GM12891 (cell line): ENCODE data around the gene KATNBL1.

Experiments
- PAX5 ChIP-seq: IDR thresholded peaks from 2 replicates; pipeline ENCODE4 v1.6.1; 2011; ENCODE audit warnings: low read length, moderate library complexity, mild to moderate bottlenecking; ENCODE audit not compliant: insufficient read depth, severe bottlenecking
- POLR2A ChIP-seq: IDR thresholded peaks from 2 replicates; pipeline ENCODE4 v1.6.1; 2011; ENCODE audit warnings: low read depth, low read length, control low read depth
- POLR2AphosphoS5 ChIP-seq: IDR thresholded peaks from 2 replicates; pipeline ENCODE4 v1.6.1; 2011; ENCODE audit warnings: low read depth, low read length, control low read depth
- TAF1 ChIP-seq: IDR thresholded peaks from 2 replicates; pipeline ENCODE4 v1.6.1; 2011; ENCODE audit warnings: low read depth, low read length, control low read depth

- TF ChIP-seq TAF1 (no peak), POLR2A (no peak), POLR2AphosphoS5 (no peak), PAX5 (no peak)
These were observed 76.4 kb downstream of the KATNBL1 start for GRCh38 chr15:34133511-34133910.
